ENCODE results near the gene GIPC1.
A peak's percentile ranks its signal among the peaks of the same experiment; 100 is the strongest.
"Not testable (repeated sequence)": the region's sequence is repeated elsewhere in the genome, so short reads cannot be mapped to it uniquely, and the experiment has no call there.

GIPC1 gene, protein sequence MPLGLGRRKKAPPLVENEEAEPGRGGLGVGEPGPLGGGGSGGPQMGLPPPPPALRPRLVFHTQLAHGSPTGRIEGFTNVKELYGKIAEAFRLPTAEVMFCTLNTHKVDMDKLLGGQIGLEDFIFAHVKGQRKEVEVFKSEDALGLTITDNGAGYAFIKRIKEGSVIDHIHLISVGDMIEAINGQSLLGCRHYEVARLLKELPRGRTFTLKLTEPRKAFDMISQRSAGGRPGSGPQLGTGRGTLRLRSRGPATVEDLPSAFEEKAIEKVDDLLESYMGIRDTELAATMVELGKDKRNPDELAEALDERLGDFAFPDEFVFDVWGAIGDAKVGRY

DNA sequence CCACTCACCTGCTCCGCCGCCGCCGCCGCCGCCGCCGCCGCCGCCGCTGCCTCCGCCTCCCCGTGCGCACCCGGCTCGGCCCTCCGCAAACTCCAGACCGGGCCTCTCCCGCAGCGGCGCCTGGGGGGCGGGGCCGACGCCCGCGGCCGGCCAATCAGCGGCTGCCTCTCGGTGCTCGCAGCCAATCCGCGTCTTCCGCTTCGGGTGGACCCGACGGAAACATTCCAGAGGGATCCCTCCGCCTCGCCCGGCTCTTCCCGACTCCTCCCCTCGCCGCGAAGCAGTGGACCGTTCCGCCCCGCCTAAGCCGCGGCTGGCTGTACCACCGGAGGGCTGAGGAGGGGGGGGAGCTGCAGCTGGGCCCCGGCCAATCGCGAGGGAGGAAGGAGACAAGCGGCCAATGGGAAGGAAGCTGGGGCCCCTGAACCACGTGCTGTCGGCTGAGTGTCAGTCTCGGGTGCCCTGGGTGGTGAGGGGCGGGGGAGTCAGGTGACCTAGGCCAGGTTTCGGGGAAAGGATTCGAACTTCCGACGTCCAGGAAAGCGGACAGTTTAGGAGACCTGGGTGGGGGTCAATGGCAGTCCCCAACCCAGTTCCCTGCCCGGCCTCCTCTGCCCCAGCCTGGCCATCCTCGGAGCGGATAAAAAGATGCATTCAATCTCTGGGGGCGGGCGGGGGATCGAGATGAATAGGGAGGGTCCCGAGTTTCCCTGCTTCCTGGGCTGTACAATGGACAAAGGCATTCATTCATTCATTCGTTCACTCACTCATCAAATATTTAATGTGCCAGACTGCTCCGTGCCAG is at the start of gene GIPC1:
Gene GIPC1 (minus strand): TSS at position 99 of the 805 bp plus-strand sequence. CDS start 13,151 bp downstream, outside the sequence.
- DNase-seq, result peak; percentile 99

DNA sequence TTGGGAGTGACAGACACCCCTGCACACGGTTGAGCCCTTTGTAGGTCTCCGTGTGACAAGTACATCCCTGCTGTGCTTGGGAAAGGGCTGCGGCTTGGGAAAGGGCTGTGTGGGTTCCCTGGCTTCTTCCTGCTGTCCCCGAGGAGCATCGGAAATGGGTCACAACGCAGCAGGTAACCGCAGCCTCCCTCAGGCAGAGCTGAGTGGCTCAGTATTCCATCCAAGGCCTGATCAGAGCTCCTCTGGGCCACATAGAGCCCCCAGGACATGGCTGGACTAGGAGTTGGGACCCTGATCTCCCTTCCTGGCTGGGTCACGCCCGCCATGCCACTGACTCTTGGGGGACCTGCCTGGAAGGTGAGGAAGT is 49.8 kb upstream of the GIPC1 start:
- DNase-seq, result no peak

DNA sequence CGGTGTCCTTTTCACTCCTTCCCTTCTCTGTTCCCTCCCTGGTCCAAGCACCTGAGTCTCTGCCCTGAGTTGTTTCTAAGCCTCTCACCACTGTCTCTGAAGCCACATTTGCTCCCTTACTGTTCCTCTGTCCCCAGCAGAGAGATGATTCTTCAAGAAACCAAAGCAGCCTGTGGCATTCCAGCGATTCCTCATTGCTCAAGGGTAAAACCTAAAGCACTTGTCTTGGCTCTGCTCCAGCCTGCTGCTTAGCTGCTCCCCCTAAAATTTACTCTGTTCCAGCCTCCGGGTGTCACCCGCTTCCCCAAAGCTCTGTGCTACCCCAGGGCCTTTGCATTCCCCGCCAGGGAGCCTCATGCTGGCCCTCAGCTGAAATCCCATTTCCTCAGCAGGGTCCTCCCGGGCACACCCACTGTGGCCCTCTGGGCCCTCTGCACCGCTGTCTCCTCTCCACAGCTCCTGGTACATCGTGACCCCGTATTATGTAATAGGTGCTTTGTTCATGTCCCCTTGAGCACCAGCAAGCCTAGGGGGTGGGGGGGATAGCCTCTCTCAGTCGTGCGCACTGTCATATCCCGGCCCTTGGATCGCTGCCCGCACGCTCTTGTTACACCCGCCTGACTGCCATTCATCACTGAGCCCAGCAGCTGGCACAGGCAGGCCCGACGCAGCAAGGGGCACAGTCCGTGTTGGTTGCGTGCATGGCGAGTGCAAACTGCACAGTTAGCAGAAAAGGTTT is 49.2 kb upstream of the GIPC1 start:
- DNase-seq, result no peak

DNA sequence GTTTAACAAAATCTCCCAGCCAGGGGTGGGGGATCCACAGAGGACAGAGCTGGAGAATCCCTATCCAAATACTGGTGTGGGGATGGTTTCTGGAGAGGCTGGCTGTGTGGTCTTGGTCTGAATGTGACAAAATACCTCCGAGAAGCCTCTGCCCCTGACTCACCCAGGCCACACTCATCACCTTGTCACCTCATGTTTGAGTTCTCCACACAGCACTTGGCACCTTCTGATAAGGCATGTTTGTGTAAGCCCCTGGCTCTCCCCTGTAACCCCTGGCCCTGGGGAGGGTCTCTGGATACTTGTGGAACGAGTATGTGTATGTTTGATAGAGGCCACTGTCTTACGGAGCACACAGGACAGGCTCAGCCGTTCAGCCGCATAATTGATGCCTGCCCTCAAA is 48.1 kb upstream of the GIPC1 start:
- no peak for DNase-seq

DNA sequence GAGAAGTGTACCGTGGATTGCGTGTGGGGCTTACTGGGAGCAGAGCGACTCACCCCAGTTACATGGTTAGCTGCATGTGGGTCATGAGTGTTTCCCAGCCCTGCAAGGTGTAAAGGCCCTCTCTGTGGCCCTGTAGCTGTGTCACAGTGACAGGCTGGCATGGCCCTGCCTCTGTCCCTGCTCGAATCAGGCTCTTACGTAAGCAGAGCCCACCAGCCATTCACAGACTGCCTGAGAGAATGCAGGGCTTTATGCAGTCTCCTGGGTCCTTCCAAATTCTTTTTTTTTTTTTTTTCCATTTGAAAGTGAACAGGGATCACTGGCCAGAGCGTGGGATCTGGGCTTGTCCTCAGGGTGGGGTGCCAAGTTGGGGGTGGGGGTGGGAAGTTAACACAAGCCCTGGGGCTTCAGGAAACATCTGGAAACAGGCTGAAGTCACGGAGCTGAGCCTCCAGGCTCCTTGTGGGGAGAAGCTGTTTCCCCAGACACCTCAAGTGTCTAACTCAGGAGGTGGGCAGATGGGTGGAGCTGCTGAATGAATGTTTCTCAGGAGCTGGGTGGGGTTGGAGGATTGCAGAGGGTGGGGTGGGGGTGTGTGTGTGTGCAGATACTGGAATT is 46.9 kb upstream of the GIPC1 start:
- peak; percentile 26 for DNase-seq

DNA sequence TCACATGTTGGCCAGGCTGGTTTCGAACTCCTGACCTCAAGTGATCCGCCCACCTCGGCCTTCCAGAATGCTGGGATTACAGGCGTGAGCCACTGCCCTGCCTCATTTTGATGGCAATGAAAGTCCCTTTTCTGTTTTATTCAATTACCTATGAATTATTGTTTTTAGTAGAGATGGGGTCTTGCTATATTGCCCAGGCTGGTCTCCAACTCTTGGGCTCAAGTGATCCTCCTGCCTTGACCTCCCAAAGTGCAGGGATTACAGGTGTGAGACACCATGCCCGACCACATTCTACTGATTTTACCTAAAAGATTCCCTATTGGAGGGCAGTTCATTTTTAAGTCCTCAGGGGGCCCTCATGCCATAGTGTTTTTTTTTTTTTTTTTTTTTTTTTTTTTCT is 46.1 kb upstream of the GIPC1 start:
- DNase-seq, result not testable (repeated sequence)

DNA sequence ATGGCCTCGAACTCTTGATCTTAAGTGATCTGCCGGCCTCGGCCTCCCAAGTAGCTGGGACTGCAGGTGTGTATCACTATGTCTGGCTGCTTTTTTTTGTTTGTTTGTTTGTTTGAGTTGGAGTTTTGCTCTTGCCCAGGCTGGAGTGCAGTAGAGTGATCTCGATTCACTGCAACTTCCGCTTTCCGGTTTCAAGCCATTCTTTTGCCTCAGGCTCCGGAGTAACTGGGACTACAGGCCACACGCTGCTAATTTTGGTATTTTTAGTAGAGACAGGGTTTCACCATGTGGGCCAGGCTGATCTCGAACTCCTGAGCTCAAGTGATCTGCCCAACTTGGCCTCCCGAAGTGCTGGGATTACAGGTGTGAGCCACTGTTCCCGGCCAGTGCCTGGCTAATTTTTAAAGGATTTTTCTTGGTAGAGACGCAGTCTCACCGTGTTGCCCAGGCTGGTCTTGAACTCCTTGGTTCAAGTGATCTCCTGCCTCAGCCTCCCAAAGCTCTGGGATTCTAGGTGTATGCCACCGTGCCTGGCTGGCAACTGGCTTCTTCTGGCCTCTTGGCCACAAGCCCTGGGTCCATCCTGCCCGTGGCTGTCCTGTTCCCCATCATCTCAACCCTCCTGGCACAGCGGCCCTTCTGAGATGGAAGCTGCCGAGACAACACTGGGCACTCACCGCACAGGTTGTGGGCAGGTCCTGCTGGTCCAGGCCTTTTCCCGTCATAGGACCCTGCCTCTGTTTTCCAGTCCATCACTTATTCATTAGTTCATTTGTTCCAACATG is 45.0 kb upstream of the GIPC1 start:
- no peak for DNase-seq

DNA sequence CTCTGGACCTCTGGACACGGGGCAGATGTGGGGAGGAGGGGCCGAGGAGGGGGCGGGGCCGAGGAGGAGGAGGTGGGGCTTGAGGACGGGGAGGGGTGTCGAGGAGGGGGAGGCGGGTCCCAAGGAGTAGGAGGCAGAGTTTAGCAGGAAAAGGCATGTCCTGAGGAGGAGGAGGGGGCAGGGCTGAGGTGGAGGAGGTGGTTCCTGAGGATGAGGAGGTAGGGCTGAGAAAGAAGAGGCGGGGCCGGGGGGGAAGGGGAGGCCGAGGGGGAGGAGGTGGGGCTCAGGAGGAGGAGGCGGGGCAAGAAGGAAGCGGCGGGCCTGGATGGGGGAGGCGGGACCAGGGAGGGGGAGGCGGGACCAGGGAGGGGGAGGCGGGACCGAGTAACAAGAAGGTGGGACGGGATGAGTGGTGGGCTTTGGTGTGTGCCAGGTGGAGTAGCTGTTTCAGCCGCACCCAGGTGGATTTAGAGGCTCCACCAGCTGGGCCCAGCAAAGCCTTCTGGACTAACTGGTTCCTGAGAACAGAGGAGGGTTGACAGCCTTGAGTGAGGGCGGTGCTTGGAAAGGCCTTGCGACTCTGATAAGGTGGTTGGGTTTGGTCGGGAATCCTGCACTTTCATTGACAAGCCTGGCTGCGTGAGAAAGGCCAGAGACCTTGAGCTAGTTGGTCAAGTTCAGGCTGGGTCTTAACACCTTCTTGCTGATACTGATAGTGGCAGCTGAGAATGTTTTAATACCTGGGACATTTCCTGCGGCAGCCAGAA is 41.2 kb upstream of the GIPC1 start:
- DNase-seq, result peak; percentile 49

DNA sequence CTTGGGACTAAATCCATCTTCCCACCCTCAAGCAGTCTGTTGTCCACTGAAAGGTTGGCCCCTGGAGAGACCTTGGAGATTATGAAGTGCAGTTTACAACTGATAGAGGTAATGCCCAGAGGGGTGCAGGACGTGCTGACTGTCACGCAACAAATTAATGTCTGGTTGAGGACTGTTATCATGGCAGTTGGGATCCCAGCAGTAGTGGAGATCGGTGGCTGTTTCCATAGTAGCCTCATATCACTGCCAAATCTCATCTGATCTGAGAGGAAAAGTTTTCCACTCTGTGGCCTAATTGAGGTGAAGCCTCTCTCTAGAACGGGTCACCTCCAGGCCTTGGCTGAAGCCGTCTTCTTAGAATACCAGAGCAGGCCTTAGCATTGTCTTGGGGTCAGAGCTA is 37.5 kb upstream of the GIPC1 start:
- no peak for DNase-seq

DNA sequence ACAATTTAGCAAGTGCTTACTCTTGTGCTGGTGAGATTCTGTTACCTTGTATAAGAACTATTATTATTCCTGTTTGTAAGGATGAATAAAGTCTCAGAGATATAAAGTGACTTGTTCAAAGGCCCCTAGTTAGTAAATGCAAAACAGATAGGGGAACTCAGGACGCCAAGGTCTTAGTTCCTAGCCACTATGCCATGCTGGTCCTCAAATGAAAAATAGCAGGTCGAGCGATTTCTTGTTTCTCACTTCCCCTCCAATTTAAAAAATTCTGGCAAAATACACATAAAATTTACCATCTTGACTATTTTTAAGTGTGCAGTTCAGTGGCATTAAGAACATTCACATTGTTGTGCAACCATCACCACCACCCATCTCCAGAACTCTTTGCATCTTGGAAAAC is 34.6 kb upstream of the GIPC1 start:
- DNase-seq, result no peak

DNA sequence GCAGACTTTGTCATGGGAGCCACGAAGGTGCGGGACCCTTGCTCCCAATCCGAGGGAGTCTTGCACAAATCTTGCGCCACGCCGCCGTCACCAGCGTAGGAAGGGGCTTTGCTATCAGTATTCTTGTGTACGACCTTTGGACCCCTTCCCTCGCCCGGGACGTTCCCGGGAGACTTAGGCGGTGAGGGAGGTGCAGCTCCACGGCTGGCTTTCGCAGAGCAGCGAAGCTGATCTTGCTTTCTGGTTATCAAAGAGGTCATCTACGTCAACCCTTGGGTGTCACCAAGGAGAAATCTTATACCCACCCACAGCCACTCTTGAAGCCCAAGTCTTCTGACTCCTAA is 34.0 kb upstream of the GIPC1 start:
- no peak for DNase-seq

DNA sequence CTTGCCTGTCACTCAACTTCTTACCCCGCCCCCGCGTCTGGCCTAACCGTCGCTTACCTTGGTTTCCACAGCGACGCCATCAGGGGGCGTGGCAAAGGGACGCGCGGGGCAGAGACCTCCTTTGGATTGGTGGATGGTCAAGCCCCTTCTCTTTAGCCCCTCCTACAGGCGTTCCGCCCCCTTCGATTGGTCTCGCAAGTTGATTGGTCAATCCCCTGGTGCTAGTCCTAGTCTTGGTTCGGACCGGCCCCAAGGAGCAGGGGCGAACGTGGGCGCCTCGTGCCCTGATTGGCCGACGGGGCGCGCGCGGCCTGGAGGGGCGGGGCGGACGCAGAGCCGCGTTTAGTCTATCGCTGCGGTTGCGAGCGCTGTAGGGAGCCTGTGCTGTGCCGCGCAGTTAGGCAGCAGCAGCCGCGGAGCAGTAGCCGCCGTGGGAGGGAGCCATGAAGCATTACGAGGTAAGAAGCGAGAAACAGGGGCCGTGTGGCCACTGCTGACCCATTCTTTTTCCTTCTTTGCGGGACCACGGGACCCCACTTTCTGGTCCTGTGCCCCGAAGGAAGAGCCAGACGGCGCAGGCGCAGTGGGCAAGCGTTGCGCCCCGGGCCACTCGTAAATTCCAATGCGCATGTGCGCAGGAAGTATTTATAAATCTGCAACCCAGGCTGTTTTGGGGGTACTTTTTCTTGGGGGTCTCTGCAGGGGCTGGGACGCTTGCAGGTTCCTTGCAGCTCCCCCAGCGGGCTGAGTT is 33.5 kb upstream of the GIPC1 start, which contains the start of gene TECR:
Gene TECR (plus strand): TSS at position 341 of the 751 bp plus-strand sequence. CDS start 103 bp downstream, at position 444.
- peak; percentile 100 for DNase-seq

DNA sequence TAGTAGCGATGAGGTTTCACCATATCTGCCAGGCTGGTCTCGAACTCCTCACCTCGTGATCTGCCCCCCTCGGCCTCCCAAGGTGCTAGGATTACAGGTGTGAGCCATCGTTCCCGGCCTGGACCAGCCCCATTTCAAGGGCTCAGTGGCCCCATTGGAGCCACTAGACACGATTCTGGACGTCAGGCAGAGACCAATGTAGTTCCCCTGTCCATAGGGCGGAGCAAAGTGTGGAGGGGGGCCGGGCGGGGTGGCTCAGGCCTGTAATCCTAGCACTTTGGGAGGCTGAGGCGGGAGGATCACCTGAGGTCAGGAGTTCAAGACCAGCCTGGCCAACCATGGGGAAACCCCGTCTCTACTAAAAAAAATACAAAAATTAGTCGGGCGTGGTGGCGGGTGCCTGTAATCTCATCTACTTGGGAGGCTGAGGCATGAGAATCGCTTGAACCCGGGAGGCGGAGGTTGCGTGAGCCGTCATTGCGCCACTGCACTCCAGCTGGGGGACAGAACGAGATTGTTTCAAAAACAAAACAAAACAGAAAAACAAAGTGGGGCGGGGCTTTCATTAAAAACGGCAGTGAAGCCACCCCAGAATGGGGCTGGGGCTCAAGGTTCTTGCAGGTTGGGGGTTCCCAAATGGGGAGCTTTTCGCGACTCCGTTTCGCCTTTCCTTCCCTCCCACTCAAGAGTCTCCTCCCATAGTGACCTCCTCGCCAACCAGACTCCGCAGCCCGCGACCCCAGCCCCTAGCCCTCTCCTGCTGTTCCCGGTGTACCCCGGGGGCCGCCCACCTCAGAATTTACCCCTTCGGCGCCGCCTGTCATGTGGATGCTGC is 32.7 kb upstream of the GIPC1 start:
- no peak for DNase-seq

DNA sequence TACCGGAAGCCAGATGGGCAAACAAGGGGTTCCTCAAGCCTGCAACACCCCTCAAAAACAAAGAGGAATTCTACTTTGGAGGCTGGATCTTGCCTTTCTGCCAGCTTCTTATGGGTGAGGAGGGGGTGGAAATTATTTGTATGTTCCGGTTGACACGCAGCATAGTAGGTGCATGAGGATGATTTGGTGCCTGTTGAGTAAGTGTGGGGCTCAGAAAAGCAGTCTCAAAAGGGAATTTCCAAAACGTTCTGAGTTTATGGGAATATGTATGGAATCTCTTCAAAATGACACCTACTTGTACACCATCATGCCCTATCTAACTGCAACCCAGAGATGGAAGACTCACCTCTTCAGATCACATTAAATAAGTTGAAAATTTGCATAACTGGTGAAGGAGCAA is 30.5 kb upstream of the GIPC1 start:
- no peak for DNase-seq

DNA sequence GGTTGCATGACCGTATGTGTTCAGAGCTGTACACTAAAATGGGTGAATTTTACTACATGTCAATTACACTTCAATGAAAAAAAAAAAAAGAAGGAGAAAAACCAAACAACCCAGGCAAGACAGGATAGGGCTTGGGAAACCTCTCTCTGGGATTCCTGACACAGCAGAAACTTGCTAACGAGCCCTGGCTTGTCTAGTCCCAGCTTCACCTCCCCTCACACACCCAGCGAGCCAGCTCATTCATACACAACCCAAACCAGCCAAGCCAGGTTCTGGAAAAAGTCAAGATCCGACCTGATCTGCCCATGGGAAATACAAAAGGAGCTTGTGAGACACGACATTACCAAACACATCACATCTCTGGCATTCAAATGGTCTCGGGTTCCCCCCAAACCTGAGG is 29.8 kb upstream of the GIPC1 start:
- DNase-seq, result no peak

DNA sequence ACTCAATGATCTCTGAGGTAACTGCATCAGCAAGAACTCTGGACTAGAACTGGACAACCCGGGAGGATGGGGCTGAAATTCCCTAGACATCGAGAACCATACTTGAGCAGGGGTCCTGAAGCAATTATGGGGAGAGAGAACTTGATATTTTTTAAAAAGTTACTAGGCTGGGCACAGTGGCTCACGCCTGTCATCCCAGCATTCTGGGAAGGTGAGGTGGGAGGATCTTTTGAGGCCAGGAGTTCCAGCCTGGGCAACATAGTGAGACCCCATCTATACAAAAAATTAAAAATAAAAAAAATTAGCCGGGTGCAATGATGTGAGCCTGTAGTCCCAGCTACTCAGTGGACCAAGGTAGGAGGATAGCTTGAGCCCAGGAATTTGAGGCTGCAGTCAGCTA is 24.6 kb upstream of the GIPC1 start:
- DNase-seq, result no peak

DNA sequence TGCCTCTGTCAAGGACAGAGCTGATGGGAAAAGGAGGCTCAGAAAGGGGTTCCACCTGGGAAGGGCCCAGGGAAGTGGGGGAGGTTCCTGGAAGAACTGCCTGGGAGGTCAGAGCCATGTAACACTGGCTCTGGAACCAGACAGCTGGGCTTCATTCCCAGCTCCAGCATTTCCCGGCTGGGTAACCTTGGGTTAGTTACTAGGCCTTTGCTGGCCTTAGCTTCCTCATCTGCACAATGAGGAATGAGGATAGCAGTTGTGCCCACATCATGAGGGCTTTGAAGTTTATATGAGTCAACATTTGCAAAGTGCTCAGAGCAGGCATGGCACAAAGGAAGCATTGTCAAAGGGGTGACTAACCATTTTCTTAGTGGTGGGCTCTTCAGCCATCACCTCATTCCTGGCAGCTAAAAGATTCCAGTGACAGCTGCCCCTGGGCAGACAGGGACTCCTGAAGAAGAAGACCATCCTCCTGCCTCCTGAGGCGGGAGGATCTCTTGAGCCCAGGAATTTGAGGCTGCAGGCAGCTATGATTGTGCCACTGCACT is 24.0 kb upstream of the GIPC1 start:
- no peak for DNase-seq

DNA sequence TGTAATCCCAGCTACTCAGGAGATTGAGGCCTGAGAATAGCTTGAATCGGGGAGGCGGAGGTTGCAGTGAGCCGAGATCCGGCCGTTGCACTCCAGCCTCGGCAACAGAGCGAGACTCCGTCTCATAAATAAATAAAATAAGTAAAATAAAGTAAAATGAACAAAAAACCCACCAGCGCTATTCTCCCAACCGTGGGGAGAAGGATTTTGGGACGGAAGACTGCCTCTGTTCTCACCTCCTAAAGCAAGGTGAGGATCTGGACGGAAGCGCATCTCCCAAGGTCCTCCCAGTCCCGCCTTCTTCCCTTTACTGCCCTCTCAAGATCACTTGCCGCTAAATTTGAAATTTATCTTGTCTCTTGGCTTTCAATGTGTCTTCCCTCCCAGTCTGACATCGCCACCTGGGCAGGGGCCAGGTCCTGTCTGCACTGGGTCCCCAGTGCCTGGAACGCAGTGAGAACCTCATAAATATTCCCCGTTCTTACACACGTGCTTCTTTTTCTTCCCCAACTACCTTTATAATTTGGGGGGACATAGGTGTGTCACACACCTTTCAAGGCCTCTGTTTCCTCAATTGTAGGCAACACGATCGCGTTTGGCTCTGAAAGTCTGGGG is 23.4 kb upstream of the GIPC1 start:
- DNase-seq, result no peak

Data from fibroblast of skin of right quadriceps (primary cell).